Activated CD4-positive, alpha-beta T cell treated with anti-CD3 and anti-CD28 coated beads, Interleukin-2, amount 10 ng/mL, durations not matched to agents 24 days and 14 days (primary cell): ENCODE results near the gene FAM171A1. TPM values are rescaled to one million over a fixed set of nuclear protein-coding genes. Genes with fewer than 3 reads are reported as not detected.
"Not testable (repeated sequence)": the region's sequence is repeated elsewhere in the genome, so short reads cannot be mapped to it uniquely, and the experiment has no call there.

Experiments
- DNase-seq: peaks from one replicate; pipeline ENCODE4 v3.0.0; 2022
- H3K27ac Mint-ChIP-seq: one replicate; pipeline ENCODE4 v1.8.0; 2022; ENCODE audit warnings: mild to moderate bottlenecking, mixed read lengths
- H3K27me3 Mint-ChIP-seq: one replicate; pipeline ENCODE4 v1.8.0; 2022; ENCODE audit warnings: mixed read lengths
- H3K36me3 Mint-ChIP-seq: one replicate; pipeline ENCODE4 v1.8.0; 2022; ENCODE audit warnings: low read depth, mild to moderate bottlenecking, mixed read lengths
- H3K4me1 Mint-ChIP-seq: one replicate; pipeline ENCODE4 v1.8.0; 2021; ENCODE audit warnings: mixed read lengths
- H3K4me3 Mint-ChIP-seq: one replicate; pipeline ENCODE4 v1.8.0; 2022; ENCODE audit warnings: mild to moderate bottlenecking, moderate library complexity, mixed read lengths
- H3K9me3 Mint-ChIP-seq: one replicate; pipeline ENCODE4 v1.8.0; 2021; ENCODE audit warnings: mixed read lengths
- intact Hi-C: fragments of 100-400 bp; cut with micrococcal nuclease; formaldehyde crosslinking; loops from one replicate; pipeline ENCODE4 v1.15.1; 2023
- total RNA-seq: library from RNA; stranded (reverse); gene quantifications from 2 replicates; pipeline ENCODE4 v1.2.3, GENCODE V29; 2022

FAM171A1 gene
- total RNA-seq, 1 donor from 2014 or later: 1.7 TPM

GRCh38 chr10:15293862-15294842, 76.9 kb downstream of the FAM171A1 start:
- H3K4me1 Mint-ChIP-seq: peaks cover 3% of the 10 kb centered on the region
- peaks cover 20% of the 10 kb centered on the region for H3K27me3 Mint-ChIP-seq
- no peaks in the 10 kb centered on the region for H3K9me3 Mint-ChIP-seq
- H3K36me3 Mint-ChIP-seq: no peaks in the 10 kb centered on the region
- DNase-seq: no peak
- H3K4me3 Mint-ChIP-seq: no peak overlapping the region
- no peak overlapping the region for H3K27ac Mint-ChIP-seq
- intact Hi-C loops: no loop called here

GRCh38 chr10:15290671-15291070, 80.4 kb downstream of the FAM171A1 start:
- Mint-ChIP-seq H3K9me3 (no peaks in the 10 kb centered on the region), H3K27ac (no peak overlapping the region), H3K4me3 (no peak overlapping the region), H3K36me3 (no peaks in the 10 kb centered on the region), H3K4me1 (peaks cover 3% of the 10 kb centered on the region), H3K27me3 (peaks cover 11% of the 10 kb centered on the region)
- DNase-seq: no peak
- intact Hi-C loops: no loop called here

- Mint-ChIP-seq H3K27ac (no peak overlapping the region), H3K27me3 (peaks cover 7% of the 10 kb centered on the region), H3K4me1 (peaks cover 3% of the 10 kb centered on the region), H3K4me3 (no peak overlapping the region), H3K9me3 (no peaks in the 10 kb centered on the region), H3K36me3 (no peaks in the 10 kb centered on the region)
- no peak for DNase-seq
- intact Hi-C loops: no loop called here
These were observed 80.9 kb downstream of the FAM171A1 start for GRCh38 chr10:15290150-15290549.

GRCh38 chr10:15280974-15281373, 90.1 kb downstream of the FAM171A1 start:
- DNase-seq: no peak
- Mint-ChIP-seq H3K27ac (no peak overlapping the region), H3K9me3 (no peaks in the 10 kb centered on the region), H3K27me3 (peaks cover 3% of the 10 kb centered on the region), H3K4me3 (no peak overlapping the region), H3K36me3 (no peaks in the 10 kb centered on the region), H3K4me1 (no peaks in the 10 kb centered on the region)
- intact Hi-C loops: no loop called here

- no peaks in the 10 kb centered on the region for H3K36me3 Mint-ChIP-seq
- no peak overlapping the region for H3K4me3 Mint-ChIP-seq
- intact Hi-C loops: no loop called here
- no peaks in the 10 kb centered on the region for H3K4me1 Mint-ChIP-seq
- DNase-seq: no peak
- peaks cover 3% of the 10 kb centered on the region for H3K27me3 Mint-ChIP-seq
- no peaks in the 10 kb centered on the region for H3K9me3 Mint-ChIP-seq
- no peak overlapping the region for H3K27ac Mint-ChIP-seq
These were observed 90.6 kb downstream of the FAM171A1 start for GRCh38 chr10:15280462-15280861.

GRCh38 chr10:15279236-15279635, 91.9 kb downstream of the FAM171A1 start:
- Mint-ChIP-seq H3K27me3 (peaks cover 3% of the 10 kb centered on the region), H3K27ac (no peak overlapping the region), H3K4me1 (no peaks in the 10 kb centered on the region), H3K4me3 (no peak overlapping the region), H3K36me3 (no peaks in the 10 kb centered on the region), H3K9me3 (peaks cover 4% of the 10 kb centered on the region)
- intact Hi-C loops: no loop called here
- DNase-seq: no peak

- Mint-ChIP-seq H3K27ac (no peak overlapping the region), H3K27me3 (peaks cover 6% of the 10 kb centered on the region), H3K4me3 (no peak overlapping the region), H3K36me3 (no peaks in the 10 kb centered on the region), H3K9me3 (peaks cover 7% of the 10 kb centered on the region), H3K4me1 (no peaks in the 10 kb centered on the region)
- no peak for DNase-seq
- intact Hi-C loops: no loop called here
These were observed 92.3 kb downstream of the FAM171A1 start for GRCh38 chr10:15278786-15279185.

- H3K4me1 Mint-ChIP-seq, intact Hi-C loops, H3K27ac Mint-ChIP-seq, DNase-seq, H3K4me3 Mint-ChIP-seq, H3K36me3 Mint-ChIP-seq, H3K9me3 Mint-ChIP-seq: not testable (repeated sequence)
- peaks cover 18% of the 10 kb centered on the region for H3K27me3 Mint-ChIP-seq
These were observed 95.0 kb downstream of the FAM171A1 start for GRCh38 chr10:15276039-15276438.

GRCh38 chr10:15269838-15270237, 101.3 kb downstream of the FAM171A1 start:
- intact Hi-C loops, DNase-seq, H3K9me3 Mint-ChIP-seq, H3K27ac Mint-ChIP-seq, H3K4me1 Mint-ChIP-seq, H3K36me3 Mint-ChIP-seq, H3K4me3 Mint-ChIP-seq: not testable (repeated sequence)
- peaks cover 17% of the 10 kb centered on the region for H3K27me3 Mint-ChIP-seq

- no peaks in the 10 kb centered on the region for H3K4me1 Mint-ChIP-seq
- no peak for DNase-seq
- H3K27me3 Mint-ChIP-seq: peaks cover 6% of the 10 kb centered on the region
- no peak overlapping the region for H3K4me3 Mint-ChIP-seq
- no peaks in the 10 kb centered on the region for H3K9me3 Mint-ChIP-seq
- no peaks in the 10 kb centered on the region for H3K36me3 Mint-ChIP-seq
- intact Hi-C loops: no loop called here
- H3K27ac Mint-ChIP-seq: no peak overlapping the region
These were observed 103.6 kb downstream of the FAM171A1 start for GRCh38 chr10:15267496-15267895.

GRCh38 chr10:15266117-15266516, 105.0 kb downstream of the FAM171A1 start:
- intact Hi-C loops: no loop called here
- no peak overlapping the region for H3K4me3 Mint-ChIP-seq
- no peaks in the 10 kb centered on the region for H3K4me1 Mint-ChIP-seq
- no peak overlapping the region for H3K27ac Mint-ChIP-seq
- no peaks in the 10 kb centered on the region for H3K9me3 Mint-ChIP-seq
- no peak for DNase-seq
- no peaks in the 10 kb centered on the region for H3K36me3 Mint-ChIP-seq
- no peaks in the 10 kb centered on the region for H3K27me3 Mint-ChIP-seq

- Mint-ChIP-seq H3K4me1 (no peaks in the 10 kb centered on the region), H3K9me3 (no peaks in the 10 kb centered on the region), H3K36me3 (no peaks in the 10 kb centered on the region), H3K4me3 (no peak overlapping the region), H3K27ac (no peak overlapping the region), H3K27me3 (no peaks in the 10 kb centered on the region)
- DNase-seq: no peak
- intact Hi-C loops: no loop called here
These were observed 105.5 kb downstream of the FAM171A1 start for GRCh38 chr10:15265558-15265957.

GRCh38 chr10:15265056-15265455, 106.0 kb downstream of the FAM171A1 start:
- intact Hi-C loops: no loop called here
- DNase-seq: no peak
- Mint-ChIP-seq H3K4me3 (no peak overlapping the region), H3K36me3 (no peaks in the 10 kb centered on the region), H3K4me1 (no peaks in the 10 kb centered on the region), H3K27me3 (no peaks in the 10 kb centered on the region), H3K27ac (no peak overlapping the region), H3K9me3 (no peaks in the 10 kb centered on the region)

GRCh38 chr10:15263657-15264323, 107.3 kb downstream of the FAM171A1 start:
- H3K27ac Mint-ChIP-seq: no peak overlapping the region
- H3K4me3 Mint-ChIP-seq: no peak overlapping the region
- no peaks in the 10 kb centered on the region for H3K36me3 Mint-ChIP-seq
- H3K4me1 Mint-ChIP-seq: no peaks in the 10 kb centered on the region
- no peaks in the 10 kb centered on the region for H3K27me3 Mint-ChIP-seq
- DNase-seq: no peak
- H3K9me3 Mint-ChIP-seq: no peaks in the 10 kb centered on the region
- intact Hi-C loops: no loop called here
